ENCODE measurements around the gene CHERP.

DNA sequence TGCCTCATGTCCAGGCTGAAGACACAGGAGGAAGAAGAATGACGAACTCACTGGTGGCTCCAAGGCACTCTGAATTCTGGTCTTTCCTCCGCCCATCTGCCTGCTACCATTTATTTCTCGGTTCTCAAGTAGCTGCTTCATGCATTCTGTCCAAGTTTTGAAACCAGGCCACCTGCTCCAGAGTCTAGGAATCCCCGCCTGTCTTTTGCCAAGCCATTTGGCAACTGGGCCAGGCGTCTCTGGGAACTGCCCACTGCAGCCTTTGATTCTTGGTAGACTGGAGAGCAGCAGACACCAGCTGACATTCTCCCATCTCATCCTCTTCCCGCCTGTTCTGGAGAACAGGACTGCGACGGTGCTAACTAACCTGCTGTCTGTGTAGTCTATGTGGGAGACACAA, 19.1 kb upstream of the CHERP start:
- no peak for TF ChIP-seq CTCF (IDR thresholded peaks at IDR 0.05; ENCODE audit: low read length)
- no peak for TF ChIP-seq EZH2 (IDR thresholded peaks at IDR 0.05; ENCODE audit: borderline replicate concordance, low read length)
